H1 (cell line): ENCODE results near the gene ADCK1. TPM values are rescaled to one million over a fixed set of nuclear protein-coding genes. Genes with fewer than 3 reads are reported as not detected.

Source experiments
- CTCF ChIA-PET: fragments of 300-600 bp; sonication (Branson Sonifier 250); formaldehyde crosslinking; loops from one replicate; lab custom pipeline; 2021; ENCODE audit not compliant: partially characterized antibody; lab: Charles Lee
- POLR2A ChIA-PET: fragments of 300-600 bp; sonication (Branson Sonifier 250); formaldehyde crosslinking; loops from one replicate; lab custom pipeline; 2021; ENCODE audit warnings: inconsistent platforms; ENCODE audit not compliant: partially characterized antibody; lab: Charles Lee
- DNase-seq, 2 experiments: peaks; one replicate each; pipeline versions ENCODE4 v3.0.0 to v3.0.0-alpha.2; 2010 to 2022; ENCODE audit warnings: low spot score in 2 of 2, low read depth in 1 of 2, mixed read lengths in 1 of 2
- FAIRE-seq: peaks from 2 replicates; lab custom pipeline; 2011; peaks lifted over from hg19 to GRCh38; lab: Jason Lieb, UNC
- H2AFZ ChIP-seq: 2 replicates; pipeline ENCODE4 v1.8.1; 2012; ENCODE audit warnings: low read length, inconsistent platforms
- H2AK5ac ChIP-seq: 2 replicates; pipeline ENCODE4 v1.6.1; 2013; ENCODE audit warnings: low read depth, low read length
- H2BK120ac ChIP-seq: replicated peaks from 2 replicates; pipeline ENCODE3; 2013; ENCODE audit warnings: low read depth, low read length, inconsistent platforms
- H2BK12ac ChIP-seq: 2 replicates; pipeline ENCODE4 v1.6.1; 2013; ENCODE audit warnings: low read depth, low read length
- H2BK15ac ChIP-seq: 2 replicates; pipeline ENCODE4 v1.6.1; 2013; ENCODE audit warnings: low read length
- H2BK20ac ChIP-seq: 2 replicates; pipeline ENCODE4 v1.6.1; 2013; ENCODE audit warnings: low read length
- H2BK5ac ChIP-seq: 2 replicates; pipeline ENCODE4 v1.6.1; 2013; ENCODE audit warnings: low read depth, low read length
- H3K14ac ChIP-seq: 2 replicates; pipeline ENCODE4 v1.6.1; 2013; ENCODE audit warnings: inconsistent platforms; ENCODE audit not compliant: insufficient read length
- H3K18ac ChIP-seq: 2 replicates; pipeline ENCODE4 v1.6.1; 2013; ENCODE audit warnings: low read length; ENCODE audit errors: extremely low read depth
- H3K23ac ChIP-seq: 2 replicates; pipeline ENCODE4 v1.6.1; 2013; ENCODE audit warnings: inconsistent platforms; ENCODE audit not compliant: insufficient read length
- H3K23me2 ChIP-seq: 2 replicates; pipeline ENCODE4 v1.6.1; 2013; ENCODE audit warnings: low read depth, low read length
- H3K27ac ChIP-seq: 2 replicates; pipeline ENCODE4 v1.6.1; 2011; ENCODE audit warnings: low read depth, low read length, inconsistent platforms
- H3K27me3 ChIP-seq, 4 experiments: replicated peaks in 1 of 4; 1 replicate in 1 of 4; 2 replicates in 3 of 4; pipeline versions ENCODE4 v1.6.1 to v1.8.1; 2011 to 2013; ENCODE audit warnings: low read length in 3 of 4, mild to moderate bottlenecking in 3 of 4, inconsistent platforms in 2 of 4, mixed read lengths in 2 of 4, moderate library complexity in 1 of 4; ENCODE audit not compliant: control insufficient read depth in 3 of 4, insufficient read depth in 3 of 4; ENCODE audit errors: extremely low read depth in 1 of 4
- H3K36me3 ChIP-seq, 4 experiments: 2 replicates each; pipeline versions ENCODE4 v1.6.1 to v1.8.1; 2011 to 2013; ENCODE audit warnings: mild to moderate bottlenecking in 4 of 4, low read length in 3 of 4, moderate library complexity in 2 of 4, control low read depth in 1 of 4, inconsistent platforms in 1 of 4; ENCODE audit not compliant: insufficient read depth in 4 of 4, control insufficient read depth in 2 of 4
- H3K4ac ChIP-seq: replicated peaks from 2 replicates; pipeline ENCODE3; 2013; ENCODE audit warnings: low read length, low read depth, mixed read lengths, inconsistent platforms; ENCODE audit not compliant: insufficient read length
- H3K4me1 ChIP-seq, 4 experiments: replicated peaks in 1 of 4; 1 replicate in 1 of 4; 2 replicates in 3 of 4; pipeline versions ENCODE4 v1.6.1 to v1.8.1; 2011 to 2013; ENCODE audit warnings: low read length in 3 of 4, inconsistent platforms in 2 of 4, mixed read lengths in 1 of 4; ENCODE audit not compliant: insufficient read depth in 4 of 4, control insufficient read depth in 3 of 4
- H3K4me2 ChIP-seq, 2 experiments: 2 replicates each; pipeline versions ENCODE4 v1.6.1 to v1.8.1; 2011 to 2013; ENCODE audit warnings: low read depth in 2 of 2, low read length in 2 of 2, control low read depth in 1 of 2, inconsistent platforms in 1 of 2, mild to moderate bottlenecking in 1 of 2; ENCODE audit not compliant: insufficient read depth in 1 of 2
- H3K4me3 ChIP-seq, 4 experiments: fragments of 200-600, 300-600 bp in 1 of 4; sonication (generic), shearing (Covaris generic), sonication (Bioruptor Twin) in 1 of 4; 2 replicates each; pipeline versions ENCODE4 v1.5.1 to v1.8.1; 2011 to 2016; ENCODE audit warnings: low read length in 4 of 4, low read depth in 3 of 4, control low read depth in 2 of 4, inconsistent platforms in 2 of 4, mild to moderate bottlenecking in 2 of 4, mixed read lengths in 1 of 4, moderate library complexity in 1 of 4; ENCODE audit not compliant: insufficient read depth in 2 of 4; ENCODE audit errors: extremely low read depth in 1 of 4
- H3K56ac ChIP-seq: replicated peaks from 2 replicates; pipeline ENCODE3; 2013; ENCODE audit warnings: low read depth, mild to moderate bottlenecking, mixed read lengths, low read length, inconsistent platforms; ENCODE audit not compliant: insufficient read length
- H3K79me1 ChIP-seq: 2 replicates; pipeline ENCODE4 v1.6.1; 2013; ENCODE audit warnings: low read depth, low read length, control low read depth
- H3K79me2 ChIP-seq, 2 experiments: 2 replicates each; pipeline versions ENCODE4 v1.6.1 to v1.8.1; 2012 to 2013; ENCODE audit warnings: low read length in 2 of 2, mild to moderate bottlenecking in 2 of 2, inconsistent platforms in 1 of 2; ENCODE audit not compliant: insufficient read depth in 2 of 2, control insufficient read depth in 1 of 2
- H3K9ac ChIP-seq, 4 experiments: replicated peaks in 1 of 4; 1 replicate in 1 of 4; 2 replicates in 3 of 4; pipeline versions ENCODE4 v1.6.1 to v1.8.1; 2011 to 2013; ENCODE audit warnings: low read depth in 3 of 4, low read length in 3 of 4, control low read depth in 2 of 4, mild to moderate bottlenecking in 2 of 4, moderate library complexity in 2 of 4, inconsistent platforms in 1 of 4; ENCODE audit errors: extremely low read depth in 1 of 4
- H3K9me3 ChIP-seq, 2 experiments: 2 replicates each; pipeline versions ENCODE4 v1.6.1 to v1.8.1; 2012 to 2013; ENCODE audit warnings: mild to moderate bottlenecking in 2 of 2, moderate library complexity in 2 of 2, control low read depth in 1 of 2, inconsistent platforms in 1 of 2, low read depth in 1 of 2, low read length in 1 of 2, mixed read lengths in 1 of 2; ENCODE audit not compliant: insufficient read depth in 2 of 2
- H4K20me1 ChIP-seq, 2 experiments: replicated peaks in 1 of 2; 2 replicates each; pipeline versions ENCODE3 to v1.8.1; 2011 to 2013; ENCODE audit warnings: inconsistent platforms in 2 of 2, low read length in 2 of 2, mild to moderate bottlenecking in 1 of 2; ENCODE audit not compliant: insufficient read depth in 2 of 2, control insufficient read depth in 1 of 2
- H4K5ac ChIP-seq: 2 replicates; pipeline ENCODE4 v1.6.1; 2013; ENCODE audit warnings: low read length, low read depth, mixed read lengths, inconsistent platforms; ENCODE audit not compliant: insufficient read length
- H4K8ac ChIP-seq: 2 replicates; pipeline ENCODE4 v1.8.0; 2013; ENCODE audit warnings: mild to moderate bottlenecking, moderate library complexity, low read length, inconsistent platforms; ENCODE audit not compliant: insufficient read depth; ENCODE audit errors: extremely low read depth
- H4K91ac ChIP-seq: replicated peaks from 2 replicates; pipeline ENCODE3; 2013; ENCODE audit warnings: low read length, mixed read lengths, inconsistent platforms; ENCODE audit not compliant: insufficient read length
- JUN ChIP-seq: IDR thresholded peaks from 2 replicates; pipeline ENCODE4 v1.6.1; 2011; ENCODE audit warnings: low read depth, mild to moderate bottlenecking, improper control_type of control experiment, low read length
- NANOG ChIP-seq: IDR thresholded peaks from 2 replicates; pipeline ENCODE4 v1.6.1; 2011; ENCODE audit warnings: low read length, low read depth, mild to moderate bottlenecking, inconsistent platforms; ENCODE audit not compliant: insufficient read depth, poor library complexity, severe bottlenecking
- NRF1 ChIP-seq: IDR thresholded peaks from 2 replicates; pipeline ENCODE4 v1.6.1; 2011; ENCODE audit warnings: mild to moderate bottlenecking, low read depth, low read length, improper control_type of control experiment
- RAD21 ChIP-seq, 2 experiments: IDR thresholded peaks in 1 of 2; conservative IDR thresholded peaks in 1 of 2; 2 replicates each; pipeline ENCODE4 v1.6.1; 2011; ENCODE audit warnings: low read depth in 2 of 2, low read length in 2 of 2, improper control_type of control experiment in 1 of 2, inconsistent platforms in 1 of 2, mild to moderate bottlenecking in 1 of 2, moderate library complexity in 1 of 2
- SIN3A ChIP-seq, 2 experiments: IDR thresholded peaks in 1 of 2; conservative IDR thresholded peaks in 1 of 2; 2 replicates each; pipeline ENCODE4 v1.6.1; 2011 to 2012; ENCODE audit warnings: low read length in 2 of 2, improper control_type of control experiment in 1 of 2, low read depth in 1 of 2, mild to moderate bottlenecking in 1 of 2
- SIRT6 ChIP-seq: IDR thresholded peaks from one replicate; pipeline ENCODE4 v1.7.1; 2012; ENCODE audit warnings: low read length, inconsistent platforms
- SP1 ChIP-seq: IDR thresholded peaks from 2 replicates; pipeline ENCODE4 v1.6.1; 2011; ENCODE audit warnings: low read depth, low read length
- TCF12 ChIP-seq: IDR thresholded peaks from 2 replicates; pipeline ENCODE4 v1.6.1; 2011; ENCODE audit warnings: low read depth, mild to moderate bottlenecking, low read length
- WGBS, 2 experiments: shearing (Covaris generic) in 1 of 2; methylation state at CpG; one replicate each; pipeline versions ENCODE4 v1.1.6 to v1.1.7; 2013 to 2015; ENCODE audit warnings: low lambda C conversion rate in 2 of 2, mixed read lengths in 2 of 2, inconsistent platforms in 1 of 2, low coverage in 1 of 2, missing lambda C conversion rate in 1 of 2; ENCODE audit not compliant: insufficient replicate concordance in 2 of 2, insufficient coverage in 1 of 2, insufficient read length in 1 of 2; ENCODE audit errors: extremely low coverage in 1 of 2, missing lambda C conversion rate in 1 of 2; 5-methylcytosine and 5-hydroxymethylcytosine counted together
- polyA plus RNA-seq, 7 experiments: library from polyadenylated mRNA; depleted of rRNA in 3 of 7; stranded (reverse) in 5 of 7; unstranded in 2 of 7; fragments of >200 nt in 5 of 7; fragments of 200-250 nt in 2 of 7; gene quantifications; 1 replicate in 5 of 7; 2 replicates in 1 of 7; 4 replicates in 1 of 7; pipeline versions ENCODE4 v1.2.1 to v1.2.3, GENCODE V29; 2011 to 2013; ENCODE audit warnings: missing spikeins in 2 of 7, mixed read lengths in 2 of 7
- total RNA-seq: library from RNA; stranded (reverse); fragmentation: NEBNext Ultra II Directional; extraction: Animal tissue kit (Norgen Biotek cat#: 25700); gene quantifications from 2 replicates; pipeline ENCODE4 v1.2.1, GENCODE V29; 2021
- TF ChIP-seq, protein P1 (sequence below): IDR thresholded peaks from 2 replicates; pipeline ENCODE4 v1.6.1; 2012; ENCODE audit warnings: inconsistent platforms

Gene ADCK1
- total and polyA plus RNA-seq, 2 of the 8 experiments (the other 6 are each of a cell fraction or from before 2014, with no cell fraction given) = 11.0 to 16.8 TPM

DNA sequence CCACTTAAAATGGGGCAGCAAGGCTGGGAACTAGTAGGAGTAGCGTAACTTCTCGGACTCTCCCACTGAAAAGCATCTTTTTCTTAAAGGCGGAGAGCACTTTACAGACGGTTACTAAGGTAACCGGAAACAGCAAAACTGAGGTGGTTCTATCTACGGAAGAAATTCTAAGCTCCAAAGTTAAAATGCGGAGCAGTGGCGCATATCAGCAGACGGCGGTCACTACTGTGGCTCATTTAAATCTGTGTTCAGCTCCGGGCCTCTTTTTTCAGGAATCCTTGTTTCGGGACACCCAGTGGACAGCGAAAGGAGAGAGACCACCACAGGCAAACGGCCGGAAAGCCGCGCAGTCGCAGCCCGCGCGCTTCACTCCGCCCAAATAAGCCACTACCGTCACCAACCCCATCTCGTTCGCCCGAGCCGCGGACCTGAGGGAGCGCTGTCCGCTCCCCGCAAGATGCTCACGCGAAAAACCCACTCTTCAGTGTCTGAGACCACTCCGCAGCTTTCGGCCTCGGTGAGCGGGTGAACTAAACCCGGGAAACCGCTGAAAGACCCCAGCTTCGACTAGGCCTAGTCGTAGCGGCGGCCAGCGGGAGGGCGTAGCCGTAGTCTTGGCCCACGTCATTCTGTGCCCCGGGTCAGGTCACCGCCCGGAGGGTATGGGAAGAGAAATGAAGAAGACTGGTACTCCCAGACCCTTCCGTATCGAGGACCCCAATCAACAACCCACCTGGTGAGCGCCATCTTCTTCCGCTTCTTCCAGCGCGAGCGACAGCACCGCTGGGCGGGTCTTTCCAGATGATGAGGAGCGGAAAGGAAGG, 39.3 kb upstream of the ADCK1 start, which contains the start of gene SNW1:
TSS of gene SNW1 (minus strand) at position 776 of the 824 bp plus-strand sequence. CDS start at position 747, 29 bp downstream.
- no peak within 1 kb of the TSS for H2BK20ac ChIP-seq
- H3K36me3 ChIP-seq = peaks cover 0 to 5% (median 0%) of the 10 kb centered on the region in 4 experiments; a peak in 2 of 8 replicates
- H3K27me3 ChIP-seq = no peaks in the 10 kb centered on the region
- CTCF ChIA-PET = interaction anchor here (0.6 to 5.0 kb wide), 15 partner anchors 9 to 102 kb away, joined by 3 to 27 read pairs (median 5); partner anchors contain the start of gene ADCK1
- H4K5ac ChIP-seq = peak within 1 kb of the TSS; percentile 85
- WGBS, 2 experiments = 2% methylated on average over 60 of the region's 60 CpGs; no CpG with 5 or more reads in 1 of the 2 experiments
- H4K20me1 ChIP-seq = peaks cover 0 to 9% of the 10 kb centered on the region in 2 experiments
- peak within 1 kb of the TSS; percentile 86 to 93 for H3K4me2 ChIP-seq
- H3K4me3 ChIP-seq = peak within 1 kb of the TSS; percentile 87 to 100 (median 100)
- H3K79me1 ChIP-seq = peaks cover 4% of the 10 kb centered on the region; the same call in 1 of the 2 replicates
- peak within 1 kb of the TSS; percentile 67 for H2BK5ac ChIP-seq
- FAIRE-seq (peak; percentile 75), DNase-seq (peak; percentile 83 to 88)
- H2BK120ac ChIP-seq = no peak within 1 kb of the TSS
- no peak within 1 kb of the TSS for H4K91ac ChIP-seq
- no peaks in the 10 kb centered on the region for H3K9me3 ChIP-seq
- peaks cover 5% of the 10 kb centered on the region for H3K23me2 ChIP-seq
- no peak within 1 kb of the TSS; the same call in 1 of the 2 replicates for H2BK12ac ChIP-seq
- H3K14ac ChIP-seq = no peak within 1 kb of the TSS
- H3K18ac ChIP-seq = peak within 1 kb of the TSS; percentile 76
- H3K23ac ChIP-seq = no peak within 1 kb of the TSS
- H2BK15ac ChIP-seq = 0 out of 2 replicates have a peak within 1 kb of the TSS, but pooled peaks have one; percentile 97
- H2AFZ ChIP-seq = peak within 1 kb of the TSS; percentile 99
- peak within 1 kb of the TSS; percentile 52 for H3K56ac ChIP-seq
- H3K4ac ChIP-seq = no peak within 1 kb of the TSS
- POLR2A ChIA-PET = interaction anchor here (0.6 to 2.2 kb wide), 12 partner anchors 8 to 121 kb away, joined by 3 to 7 read pairs (median 4); partner anchors contain the start of genes ADCK1 and SLIRP
- no peak within 1 kb of the TSS for H2AK5ac ChIP-seq
- peaks cover 10 to 46% of the 10 kb centered on the region in 2 experiments for H3K79me2 ChIP-seq
- peaks cover 1 to 13% (median 7%) of the 10 kb centered on the region in 4 experiments; a peak in 4 of 7 replicates for H3K4me1 ChIP-seq
- H3K27ac ChIP-seq = peak within 1 kb of the TSS; percentile 93
- H4K8ac ChIP-seq = peak within 1 kb of the TSS; percentile 96
- H3K9ac ChIP-seq = peak within 1 kb of the TSS; percentile 74 to 98 (median 93)
- TF ChIP-seq SIRT6 (no peak), SP1 (no peak), SIN3A (conservative IDR thresholded peaks at IDR 0.05 in 1 of 2, IDR thresholded peaks at IDR 0.05 in 1 of 2; ENCODE audit: low read depth in 1 of 2, low read length in 2 of 2) (peak in 1 of 2 experiments; percentile 52; a peak in 2 of 4 replicates), JUN (no peak), TCF12 (no peak), NRF1 (peak; percentile 38; the same call in 1 of the 2 replicates), NANOG (no peak), RAD21 (IDR thresholded peaks at IDR 0.05 in 1 of 2, conservative IDR thresholded peaks at IDR 0.05 in 1 of 2; ENCODE audit: low read depth in 2 of 2, low read length in 2 of 2) (no peak)
- TF ChIP-seq, protein P1, sequence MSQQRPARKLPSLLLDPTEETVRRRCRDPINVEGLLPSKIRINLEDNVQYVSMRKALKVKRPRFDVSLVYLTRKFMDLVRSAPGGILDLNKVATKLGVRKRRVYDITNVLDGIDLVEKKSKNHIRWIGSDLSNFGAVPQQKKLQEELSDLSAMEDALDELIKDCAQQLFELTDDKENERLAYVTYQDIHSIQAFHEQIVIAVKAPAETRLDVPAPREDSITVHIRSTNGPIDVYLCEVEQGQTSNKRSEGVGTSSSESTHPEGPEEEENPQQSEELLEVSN = 0 out of 2 replicates have a peak, but pooled peaks have one; percentile 7
